Measurements from ENCODE around the gene ZBTB7B. TPM values are rescaled to one million over a fixed set of nuclear protein-coding genes. Genes with fewer than 3 reads are reported as not detected.

ZBTB7B gene
- total RNA-seq, 1 experiment from 2014 or later = 38.3 TPM

- no peak overlapping the region for H2AK5ac ChIP-seq (ENCODE audit: insufficient read length, low read length)
- H3K9ac ChIP-seq (ENCODE audit: extremely low read depth, insufficient read length, low read length) = no peak overlapping the region
- Mint-ChIP-seq H3K36me3 (ENCODE audit: insufficient read depth in 1 of 3, low read depth in 3 of 3) (no peaks in the 10 kb centered on the region), H3K4me1 (peaks cover 3 to 6% of the 10 kb centered on the region in 2 experiments; a peak in 2 of 4 replicates), H3K9me3 (no peaks in the 10 kb centered on the region), H3K27me3 (ENCODE audit: low read depth) (peaks cover 49% of the 10 kb centered on the region), H3K27ac (no peak overlapping the region; a peak in 1 of 7 replicates), H3K4me3 (no peak overlapping the region)
- H4K5ac ChIP-seq (ENCODE audit: insufficient read length, low read depth, low read length) = no peak overlapping the region
- H3K4ac ChIP-seq (ENCODE audit: low read depth, low read length) = no peak overlapping the region
- peaks cover 2% of the 10 kb centered on the region for H4K20me1 ChIP-seq (ENCODE audit: control insufficient read depth, insufficient read depth, insufficient read length)
- H3K14ac ChIP-seq (ENCODE audit: insufficient read depth, low read length) = no peak overlapping the region
- H3K4me2 ChIP-seq (ENCODE audit: insufficient read depth, insufficient read length, low read length) = no peak overlapping the region
- no peaks in the 10 kb centered on the region for H3K79me1 ChIP-seq (ENCODE audit: insufficient read depth, low read depth, low read length, poor library complexity, severe bottlenecking)
- no peak overlapping the region for H2BK5ac ChIP-seq (ENCODE audit: insufficient read length, low read length)
- no peak overlapping the region for H3K56ac ChIP-seq (ENCODE audit: insufficient read length, low read depth, low read length)
- H2AFZ ChIP-seq (ENCODE audit: low read length) = no peak overlapping the region
- no peak for DNase-seq
- no peak overlapping the region for H2BK15ac ChIP-seq (ENCODE audit: low read depth, low read length)
- H3T11ph ChIP-seq (ENCODE audit: low read length) = no peak overlapping the region
- no peak overlapping the region for H2BK12ac ChIP-seq (ENCODE audit: insufficient read length, low read depth, low read length)
- no peaks in the 10 kb centered on the region for H3K4me1 ChIP-seq (ENCODE audit: insufficient read depth, low read length)
- H4K91ac ChIP-seq (ENCODE audit: insufficient read length, low read depth, low read length) = no peak overlapping the region
- no peak overlapping the region for H4K8ac ChIP-seq (replicated peaks; ENCODE audit: insufficient read length, low read depth, low read length)
- H3K79me2 ChIP-seq (ENCODE audit: insufficient read depth, low read length) = no peaks in the 10 kb centered on the region
- no CpG with 5 or more reads among the region's 3 CpGs for WGBS (ENCODE audit: extremely low coverage, insufficient read length, low lambda C conversion rate)
- no peak for TF ChIP-seq CTCF (conservative IDR thresholded peaks at IDR 0.05)
- no peak overlapping the region for H2BK120ac ChIP-seq (ENCODE audit: low read depth, low read length, poor library complexity, severe bottlenecking)
- no peaks in the 10 kb centered on the region for H3K27me3 ChIP-seq (ENCODE audit: insufficient read depth, low read length)
- no peak overlapping the region for H3K27ac ChIP-seq (ENCODE audit: insufficient read length, low read depth, low read length)
- H3K23ac ChIP-seq (ENCODE audit: insufficient read length, low read depth, low read length) = no peak overlapping the region
- no peak overlapping the region for H3K18ac ChIP-seq (ENCODE audit: insufficient read length, low read depth, low read length)
- no peak overlapping the region for H2BK20ac ChIP-seq (ENCODE audit: low read depth, low read length, poor library complexity, severe bottlenecking)
- no peaks in the 10 kb centered on the region for H3K9me3 ChIP-seq (ENCODE audit: control insufficient read depth, low read depth, low read length)
- no peaks in the 10 kb centered on the region for H3K23me2 ChIP-seq (ENCODE audit: insufficient read length, low read depth, low read length, poor library complexity, severe bottlenecking)
Observed at GRCh38 chr1:155037043-155037442, 34.4 kb downstream of the ZBTB7B start.
